Measurements from ENCODE around the gene SRI.
A peak's percentile ranks its signal among the peaks of the same experiment; 100 is the strongest.

Gene SRI

DNA sequence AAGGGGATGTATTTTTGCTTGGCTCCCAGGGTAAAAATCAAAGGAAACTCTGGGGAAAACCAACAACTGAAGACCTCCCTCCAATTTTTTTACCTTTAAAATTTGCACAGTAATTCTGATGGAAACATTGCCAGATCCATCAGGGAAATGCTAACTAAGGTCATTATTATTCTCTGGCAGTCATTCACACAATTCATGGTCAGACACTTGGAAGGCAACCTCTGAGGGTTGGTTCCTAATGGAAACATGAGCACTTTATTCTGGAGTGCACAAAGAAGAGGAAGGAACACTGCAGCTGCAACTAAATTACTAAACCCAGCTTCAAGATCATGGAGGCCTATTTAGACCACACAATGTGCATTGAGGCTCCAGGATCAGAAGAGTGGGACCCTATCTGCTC is 34.2 kb downstream of the SRI start:
- no peak overlapping the region for H3K4me3 ChIP-seq (ENCODE audit: low read depth, low read length)
- no peaks in the 10 kb centered on the region for H3K4me1 ChIP-seq
- no peaks in the 10 kb centered on the region for H3K9me3 ChIP-seq
- no peaks in the 10 kb centered on the region; the same call in 1 of the 2 replicates for H3K36me3 ChIP-seq
- TF ChIP-seq CTCF (IDR thresholded peaks at IDR 0.05; ENCODE audit: low read depth, low read length) = no peak
- DNase-seq = no peak
- H3K27me3 ChIP-seq = no peaks in the 10 kb centered on the region

DNA sequence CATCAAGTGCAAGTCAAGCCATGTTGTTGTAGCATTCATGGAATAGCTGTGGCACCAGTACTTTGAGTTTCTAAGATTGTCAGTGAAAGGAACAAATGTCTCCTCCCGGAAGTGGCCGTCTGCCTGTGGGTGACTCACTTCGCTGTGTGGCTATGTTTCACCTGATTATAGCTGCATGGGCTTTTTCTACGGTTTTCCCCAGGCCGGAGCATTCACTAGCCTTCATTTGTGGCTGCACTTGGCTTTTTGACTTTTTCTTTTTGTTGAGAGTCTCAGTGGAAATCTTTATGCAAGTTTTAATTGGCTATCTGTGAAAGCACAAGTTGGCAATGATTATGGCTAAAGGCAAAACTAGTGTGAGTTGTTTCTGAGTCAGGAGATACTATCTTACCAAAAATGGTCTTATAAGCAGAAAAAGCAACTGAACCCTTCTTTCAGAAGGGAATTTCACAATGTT is 35.0 kb downstream of the SRI start:
- TF ChIP-seq CTCF (IDR thresholded peaks at IDR 0.05; ENCODE audit: low read depth, low read length) = no peak
- H3K36me3 ChIP-seq = no peaks in the 10 kb centered on the region; the same call in 1 of the 2 replicates
- DNase-seq = no peak
- H3K9me3 ChIP-seq = no peaks in the 10 kb centered on the region
- no peak overlapping the region for H3K4me3 ChIP-seq (ENCODE audit: low read depth, low read length)
- no peaks in the 10 kb centered on the region for H3K4me1 ChIP-seq
- H3K27me3 ChIP-seq = no peaks in the 10 kb centered on the region

- Histone ChIP-seq H3K36me3 (no peaks in the 10 kb centered on the region; the same call in 1 of the 2 replicates), H3K27me3 (no peaks in the 10 kb centered on the region), H3K4me3 (ENCODE audit: low read depth, low read length) (no peak overlapping the region), H3K9me3 (no peaks in the 10 kb centered on the region), H3K4me1 (no peaks in the 10 kb centered on the region)
- no peak for TF ChIP-seq CTCF (IDR thresholded peaks at IDR 0.05; ENCODE audit: low read depth, low read length)
- no peak for DNase-seq
Observed at GRCh38 chr7:88183051-88183450, 36.8 kb downstream of the SRI start.

GRCh38 chr7:88176190-88176589 is 43.6 kb downstream of the SRI start:
- H3K36me3 ChIP-seq = no peaks in the 10 kb centered on the region

DNA sequence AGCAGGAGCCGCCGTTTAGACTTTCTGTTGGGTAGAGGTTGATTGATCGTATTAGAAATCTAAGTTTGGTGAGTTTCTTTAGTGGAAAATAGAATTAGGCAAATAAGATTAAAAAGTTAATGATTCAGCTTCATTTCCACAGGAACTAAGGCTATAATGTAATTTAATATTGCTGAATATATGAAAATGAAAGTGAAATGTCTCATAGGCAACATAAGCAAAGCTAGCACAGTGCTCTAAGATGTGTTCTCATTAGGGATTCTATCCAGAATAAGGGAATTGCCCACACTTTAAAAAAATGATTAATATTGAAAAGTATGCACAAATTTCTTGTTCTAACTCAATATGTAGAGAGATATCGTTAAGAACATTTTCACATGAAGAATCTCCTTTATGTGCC is 47.0 kb downstream of the SRI start:
- no peaks in the 10 kb centered on the region for H3K27me3 ChIP-seq
- no peak overlapping the region for H3K4me3 ChIP-seq (ENCODE audit: low read depth, low read length)
- no peak for DNase-seq
- H3K36me3 ChIP-seq = no peaks in the 10 kb centered on the region
- H3K4me1 ChIP-seq = no peaks in the 10 kb centered on the region; the same call in 1 of the 2 replicates
- no peaks in the 10 kb centered on the region for H3K9me3 ChIP-seq
- TF ChIP-seq CTCF (IDR thresholded peaks at IDR 0.05; ENCODE audit: low read depth, low read length) = no peak

More at GRCh38 chr7:88176190-88176589, 43.6 kb downstream of the SRI start:
- no peaks in the 10 kb centered on the region for H3K27me3 ChIP-seq
- DNase-seq = no peak
- no peak overlapping the region for H3K4me3 ChIP-seq (ENCODE audit: low read depth, low read length)
- H3K9me3 ChIP-seq = no peaks in the 10 kb centered on the region
- TF ChIP-seq CTCF (IDR thresholded peaks at IDR 0.05; ENCODE audit: low read depth, low read length) = no peak
- H3K4me1 ChIP-seq = no peaks in the 10 kb centered on the region; the same call in 1 of the 2 replicates

DNA sequence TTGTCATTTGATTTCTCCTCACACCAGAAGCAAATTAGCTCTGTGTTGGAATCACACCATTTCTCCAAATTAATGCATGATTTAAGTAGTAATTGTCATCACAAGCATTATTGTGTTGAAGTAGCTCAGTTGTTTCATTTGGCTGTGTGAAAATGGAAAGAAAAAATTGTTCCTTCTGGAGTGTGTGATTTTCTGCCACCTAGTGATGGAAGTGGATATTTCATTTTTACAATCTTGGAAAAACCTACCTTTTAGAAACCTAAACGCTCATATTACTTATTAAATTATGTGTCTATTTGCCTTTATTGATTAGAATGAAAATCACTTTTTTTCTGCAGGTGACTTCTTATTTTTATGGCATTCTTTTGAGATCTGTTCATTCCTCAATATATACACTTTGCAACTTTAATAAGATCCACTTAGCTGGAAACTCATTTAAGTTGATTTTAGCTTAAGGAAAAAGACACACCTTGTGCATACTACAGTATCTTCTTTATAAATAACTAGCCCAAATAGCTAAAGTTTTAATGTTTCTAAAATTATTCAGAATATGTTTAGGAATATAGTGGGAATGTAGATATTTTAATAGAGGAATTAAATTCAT is 50.0 kb downstream of the SRI start:
- Histone ChIP-seq H3K9me3 (no peaks in the 10 kb centered on the region), H3K36me3 (no peaks in the 10 kb centered on the region), H3K4me3 (ENCODE audit: low read depth, low read length) (no peak overlapping the region), H3K27me3 (no peaks in the 10 kb centered on the region), H3K4me1 (peaks cover 7% of the 10 kb centered on the region)
- DNase-seq = no peak
- peak; percentile 65 for TF ChIP-seq CTCF (IDR thresholded peaks at IDR 0.05; ENCODE audit: low read depth, low read length)

All from BE2C (cell line).